H1 (cell line): Measurements from ENCODE around the gene KRTAP10-8. TPM values are rescaled to one million over a fixed set of nuclear protein-coding genes. Genes with fewer than 3 reads are reported as not detected.

Experiments used
- CTCF ChIA-PET: fragments of 300-600 bp; sonication (Branson Sonifier 250); formaldehyde crosslinking; loops from one replicate; lab custom pipeline; 2021; ENCODE audit not compliant: partially characterized antibody; lab: Charles Lee
- POLR2A ChIA-PET: fragments of 300-600 bp; sonication (Branson Sonifier 250); formaldehyde crosslinking; loops from one replicate; lab custom pipeline; 2021; ENCODE audit warnings: inconsistent platforms; ENCODE audit not compliant: partially characterized antibody; lab: Charles Lee
- DNase-seq, 2 experiments: peaks; one replicate each; pipeline versions ENCODE4 v3.0.0 to v3.0.0-alpha.2; 2010 to 2022; ENCODE audit warnings: low spot score in 2 of 2, low read depth in 1 of 2, mixed read lengths in 1 of 2
- FAIRE-seq: peaks from 2 replicates; lab custom pipeline; 2011; peaks lifted over from hg19 to GRCh38; lab: Jason Lieb, UNC
- H2AFZ ChIP-seq: 2 replicates; pipeline ENCODE4 v1.8.1; 2012; ENCODE audit warnings: low read length, inconsistent platforms
- H2AK5ac ChIP-seq: 2 replicates; pipeline ENCODE4 v1.6.1; 2013; ENCODE audit warnings: low read depth, low read length
- H2BK120ac ChIP-seq: replicated peaks from 2 replicates; pipeline ENCODE3; 2013; ENCODE audit warnings: low read depth, low read length, inconsistent platforms
- H2BK12ac ChIP-seq: 2 replicates; pipeline ENCODE4 v1.6.1; 2013; ENCODE audit warnings: low read depth, low read length
- H2BK15ac ChIP-seq: 2 replicates; pipeline ENCODE4 v1.6.1; 2013; ENCODE audit warnings: low read length
- H2BK20ac ChIP-seq: 2 replicates; pipeline ENCODE4 v1.6.1; 2013; ENCODE audit warnings: low read length
- H2BK5ac ChIP-seq: 2 replicates; pipeline ENCODE4 v1.6.1; 2013; ENCODE audit warnings: low read depth, low read length
- H3K14ac ChIP-seq: 2 replicates; pipeline ENCODE4 v1.6.1; 2013; ENCODE audit warnings: inconsistent platforms; ENCODE audit not compliant: insufficient read length
- H3K18ac ChIP-seq: 2 replicates; pipeline ENCODE4 v1.6.1; 2013; ENCODE audit warnings: low read length; ENCODE audit errors: extremely low read depth
- H3K23ac ChIP-seq: 2 replicates; pipeline ENCODE4 v1.6.1; 2013; ENCODE audit warnings: inconsistent platforms; ENCODE audit not compliant: insufficient read length
- H3K23me2 ChIP-seq: 2 replicates; pipeline ENCODE4 v1.6.1; 2013; ENCODE audit warnings: low read depth, low read length
- H3K27ac ChIP-seq: 2 replicates; pipeline ENCODE4 v1.6.1; 2011; ENCODE audit warnings: low read depth, low read length, inconsistent platforms
- H3K27me3 ChIP-seq, 4 experiments: replicated peaks in 1 of 4; 1 replicate in 1 of 4; 2 replicates in 3 of 4; pipeline versions ENCODE4 v1.6.1 to v1.8.1; 2011 to 2013; ENCODE audit warnings: low read length in 3 of 4, mild to moderate bottlenecking in 3 of 4, inconsistent platforms in 2 of 4, mixed read lengths in 2 of 4, moderate library complexity in 1 of 4; ENCODE audit not compliant: control insufficient read depth in 3 of 4, insufficient read depth in 3 of 4; ENCODE audit errors: extremely low read depth in 1 of 4
- H3K36me3 ChIP-seq, 4 experiments: 2 replicates each; pipeline versions ENCODE4 v1.6.1 to v1.8.1; 2011 to 2013; ENCODE audit warnings: mild to moderate bottlenecking in 4 of 4, low read length in 3 of 4, moderate library complexity in 2 of 4, control low read depth in 1 of 4, inconsistent platforms in 1 of 4; ENCODE audit not compliant: insufficient read depth in 4 of 4, control insufficient read depth in 2 of 4
- H3K4ac ChIP-seq: replicated peaks from 2 replicates; pipeline ENCODE3; 2013; ENCODE audit warnings: low read length, low read depth, mixed read lengths, inconsistent platforms; ENCODE audit not compliant: insufficient read length
- H3K4me1 ChIP-seq, 4 experiments: replicated peaks in 1 of 4; 1 replicate in 1 of 4; 2 replicates in 3 of 4; pipeline versions ENCODE4 v1.6.1 to v1.8.1; 2011 to 2013; ENCODE audit warnings: low read length in 3 of 4, inconsistent platforms in 2 of 4, mixed read lengths in 1 of 4; ENCODE audit not compliant: insufficient read depth in 4 of 4, control insufficient read depth in 3 of 4
- H3K4me2 ChIP-seq, 2 experiments: 2 replicates each; pipeline versions ENCODE4 v1.6.1 to v1.8.1; 2011 to 2013; ENCODE audit warnings: low read depth in 2 of 2, low read length in 2 of 2, control low read depth in 1 of 2, inconsistent platforms in 1 of 2, mild to moderate bottlenecking in 1 of 2; ENCODE audit not compliant: insufficient read depth in 1 of 2
- H3K4me3 ChIP-seq, 4 experiments: fragments of 200-600, 300-600 bp in 1 of 4; sonication (generic), shearing (Covaris generic), sonication (Bioruptor Twin) in 1 of 4; 2 replicates each; pipeline versions ENCODE4 v1.5.1 to v1.8.1; 2011 to 2016; ENCODE audit warnings: low read length in 4 of 4, low read depth in 3 of 4, control low read depth in 2 of 4, inconsistent platforms in 2 of 4, mild to moderate bottlenecking in 2 of 4, mixed read lengths in 1 of 4, moderate library complexity in 1 of 4; ENCODE audit not compliant: insufficient read depth in 2 of 4; ENCODE audit errors: extremely low read depth in 1 of 4
- H3K56ac ChIP-seq: replicated peaks from 2 replicates; pipeline ENCODE3; 2013; ENCODE audit warnings: low read depth, mild to moderate bottlenecking, mixed read lengths, low read length, inconsistent platforms; ENCODE audit not compliant: insufficient read length
- H3K79me1 ChIP-seq: 2 replicates; pipeline ENCODE4 v1.6.1; 2013; ENCODE audit warnings: low read depth, low read length, control low read depth
- H3K79me2 ChIP-seq, 2 experiments: 2 replicates each; pipeline versions ENCODE4 v1.6.1 to v1.8.1; 2012 to 2013; ENCODE audit warnings: low read length in 2 of 2, mild to moderate bottlenecking in 2 of 2, inconsistent platforms in 1 of 2; ENCODE audit not compliant: insufficient read depth in 2 of 2, control insufficient read depth in 1 of 2
- H3K9ac ChIP-seq, 4 experiments: replicated peaks in 1 of 4; 1 replicate in 1 of 4; 2 replicates in 3 of 4; pipeline versions ENCODE4 v1.6.1 to v1.8.1; 2011 to 2013; ENCODE audit warnings: low read depth in 3 of 4, low read length in 3 of 4, control low read depth in 2 of 4, mild to moderate bottlenecking in 2 of 4, moderate library complexity in 2 of 4, inconsistent platforms in 1 of 4; ENCODE audit errors: extremely low read depth in 1 of 4
- H3K9me3 ChIP-seq, 2 experiments: 2 replicates each; pipeline versions ENCODE4 v1.6.1 to v1.8.1; 2012 to 2013; ENCODE audit warnings: mild to moderate bottlenecking in 2 of 2, moderate library complexity in 2 of 2, control low read depth in 1 of 2, inconsistent platforms in 1 of 2, low read depth in 1 of 2, low read length in 1 of 2, mixed read lengths in 1 of 2; ENCODE audit not compliant: insufficient read depth in 2 of 2
- H4K20me1 ChIP-seq, 2 experiments: replicated peaks in 1 of 2; 2 replicates each; pipeline versions ENCODE3 to v1.8.1; 2011 to 2013; ENCODE audit warnings: inconsistent platforms in 2 of 2, low read length in 2 of 2, mild to moderate bottlenecking in 1 of 2; ENCODE audit not compliant: insufficient read depth in 2 of 2, control insufficient read depth in 1 of 2
- H4K5ac ChIP-seq: 2 replicates; pipeline ENCODE4 v1.6.1; 2013; ENCODE audit warnings: low read length, low read depth, mixed read lengths, inconsistent platforms; ENCODE audit not compliant: insufficient read length
- H4K8ac ChIP-seq: 2 replicates; pipeline ENCODE4 v1.8.0; 2013; ENCODE audit warnings: mild to moderate bottlenecking, moderate library complexity, low read length, inconsistent platforms; ENCODE audit not compliant: insufficient read depth; ENCODE audit errors: extremely low read depth
- H4K91ac ChIP-seq: replicated peaks from 2 replicates; pipeline ENCODE3; 2013; ENCODE audit warnings: low read length, mixed read lengths, inconsistent platforms; ENCODE audit not compliant: insufficient read length
- ASH2L ChIP-seq: fragments of 200-600, 300-600 bp; sonication (generic); IDR thresholded peaks from one replicate; pipeline ENCODE4 v1.7.1; 2017; ENCODE audit warnings: low read length
- ATF2 ChIP-seq: IDR thresholded peaks from 2 replicates; pipeline ENCODE4 v1.6.1; 2012; ENCODE audit warnings: low read length, inconsistent platforms
- BRCA1 ChIP-seq: IDR thresholded peaks from 2 replicates; pipeline ENCODE4 v1.6.1; 2012; ENCODE audit warnings: low read depth, low read length, improper control_type of control experiment
- CTCF ChIP-seq, 3 experiments: IDR thresholded peaks; 1 replicate in 2 of 3; 2 replicates in 1 of 3; pipeline versions ENCODE4 v1.5.1 to v1.6.1; 2011; ENCODE audit warnings: low read length in 3 of 3, mild to moderate bottlenecking in 3 of 3, inconsistent platforms in 2 of 3, low read depth in 1 of 3, moderate library complexity in 1 of 3; ENCODE audit not compliant: insufficient read depth in 1 of 3; ENCODE audit errors: control extremely low read depth in 1 of 3
- EZH2 ChIP-seq: fragments of 200-600 bp; sonication (generic); IDR thresholded peaks from 2 replicates; pipeline ENCODE4 v1.7.1; 2012; ENCODE audit warnings: low read depth, mild to moderate bottlenecking, moderate library complexity, low read length, inconsistent platforms; ENCODE audit not compliant: severe bottlenecking
- SRF ChIP-seq: IDR thresholded peaks from 2 replicates; pipeline ENCODE4 v1.6.1; 2011; ENCODE audit warnings: mild to moderate bottlenecking, low read depth, low read length, moderate library complexity
- WGBS, 2 experiments: shearing (Covaris generic) in 1 of 2; methylation state at CpG; one replicate each; pipeline versions ENCODE4 v1.1.6 to v1.1.7; 2013 to 2015; ENCODE audit warnings: low lambda C conversion rate in 2 of 2, mixed read lengths in 2 of 2, inconsistent platforms in 1 of 2, low coverage in 1 of 2, missing lambda C conversion rate in 1 of 2; ENCODE audit not compliant: insufficient replicate concordance in 2 of 2, insufficient coverage in 1 of 2, insufficient read length in 1 of 2; ENCODE audit errors: extremely low coverage in 1 of 2, missing lambda C conversion rate in 1 of 2; 5-methylcytosine and 5-hydroxymethylcytosine counted together
- polyA plus RNA-seq, 7 experiments: library from polyadenylated mRNA; depleted of rRNA in 3 of 7; stranded (reverse) in 5 of 7; unstranded in 2 of 7; fragments of >200 nt in 5 of 7; fragments of 200-250 nt in 2 of 7; gene quantifications; 1 replicate in 5 of 7; 2 replicates in 1 of 7; 4 replicates in 1 of 7; pipeline versions ENCODE4 v1.2.1 to v1.2.3, GENCODE V29; 2011 to 2013; ENCODE audit warnings: missing spikeins in 2 of 7, mixed read lengths in 2 of 7
- total RNA-seq: library from RNA; stranded (reverse); fragmentation: NEBNext Ultra II Directional; extraction: Animal tissue kit (Norgen Biotek cat#: 25700); gene quantifications from 2 replicates; pipeline ENCODE4 v1.2.1, GENCODE V29; 2021

The KRTAP10-8 gene
- total and polyA plus RNA-seq, 2 of the 8 experiments (the other 6 are each of a cell fraction or from before 2014, with no cell fraction given) = not detected

- H4K8ac ChIP-seq = no peak overlapping the region
- 81% methylated on average over 21 of the region's 23 CpGs; no CpG with 5 or more reads in 1 of the 2 experiments for WGBS, 2 experiments
- peak overlapping the region; percentile 33 for H2BK120ac ChIP-seq
- H4K5ac ChIP-seq = peak overlapping the region; percentile 37
- H2BK5ac ChIP-seq = no peak overlapping the region
- no peak overlapping the region for H2AFZ ChIP-seq
- no peak overlapping the region for H3K9ac ChIP-seq
- H3K23me2 ChIP-seq = 0 out of 2 replicates have a peak, but pooled peaks cover 2% of the 10 kb centered on the region
- no peak overlapping the region for H2BK20ac ChIP-seq
- POLR2A ChIA-PET = interaction anchor here (1.2 kb wide), 1 partner anchor 50 kb away, joined by 3 read pairs; the partner anchor contains the start of gene KRTAP10-2
- H3K4me3 ChIP-seq = no peak overlapping the region
- peak overlapping the region; percentile 1; the same call in 1 of the 2 replicates for H2AK5ac ChIP-seq
- peaks cover 0 to 6% (median 2%) of the 10 kb centered on the region in 4 experiments; a peak in 4 of 7 replicates for H3K4me1 ChIP-seq
- no peak overlapping the region for H3K14ac ChIP-seq
- no peak overlapping the region for H3K56ac ChIP-seq
- H3K23ac ChIP-seq = no peak overlapping the region
- no peaks in the 10 kb centered on the region; a peak in 1 of 8 replicates for H3K36me3 ChIP-seq
- CTCF ChIA-PET = interaction anchor here (0.6 to 1.8 kb wide), 4 partner anchors 12 to 140 kb away, joined by 3 to 13 read pairs (median 4); no protein-coding TSS in a partner anchor
- peak overlapping the region; percentile 15; the same call in 1 of the 2 replicates for H3K18ac ChIP-seq
- H2BK12ac ChIP-seq = peak overlapping the region; percentile 75; the same call in 1 of the 2 replicates
- no peak overlapping the region for H3K27ac ChIP-seq
- H4K91ac ChIP-seq = peak overlapping the region; percentile 12
- H3K4ac ChIP-seq = no peak overlapping the region
- H3K79me1 ChIP-seq = no peaks in the 10 kb centered on the region
- no peaks in the 10 kb centered on the region for H4K20me1 ChIP-seq
- peak in 1 of 2 experiments; percentile 43 for DNase-seq
- no peaks in the 10 kb centered on the region for H3K27me3 ChIP-seq
- H3K4me2 ChIP-seq = no peak overlapping the region
- no peaks in the 10 kb centered on the region for H3K79me2 ChIP-seq
- FAIRE-seq = no peak
- H2BK15ac ChIP-seq = no peak overlapping the region
- H3K9me3 ChIP-seq = peaks cover 0 to 5% of the 10 kb centered on the region in 2 experiments; a peak in 1 of 4 replicates
- TF ChIP-seq SRF (no peak), ASH2L (no peak), ATF2 (no peak), BRCA1 (no peak), CTCF (IDR thresholded peaks at IDR 0.05; ENCODE audit: control extremely low read depth in 1 of 3, insufficient read depth in 1 of 3, low read depth in 1 of 3, low read length in 3 of 3) (no peak), EZH2 (no peak)
Observed at GRCh38 chr21:44601596-44602462, 10.1 kb upstream of the KRTAP10-8 start.
